Urinary bladder (tissue), 4 donors: ENCODE data around the gene IGFN1. TPM values are rescaled to one million over a fixed set of nuclear protein-coding genes. Genes with fewer than 3 reads are reported as not detected.
"Not testable (repeated sequence)": the region's sequence is repeated elsewhere in the genome, so short reads cannot be mapped to it uniquely, and the experiment has no call there.

Source experiments
- DNase-seq: peaks from one replicate; pipeline ENCODE4 v3.0.0-alpha.2; 2015; ENCODE audit errors: extremely low spot score
- H3K27ac ChIP-seq: one replicate; pipeline ENCODE4 v1.5.1; 2013; ENCODE audit warnings: low read depth, mild to moderate bottlenecking, moderate library complexity
- H3K36me3 ChIP-seq: one replicate; pipeline ENCODE4 v1.6.1; 2013; ENCODE audit warnings: mild to moderate bottlenecking, moderate library complexity; ENCODE audit not compliant: insufficient read depth
- H3K4me1 ChIP-seq: one replicate; pipeline ENCODE4 v1.6.1; 2013; ENCODE audit warnings: mild to moderate bottlenecking, moderate library complexity; ENCODE audit not compliant: insufficient read depth
- H3K4me3 ChIP-seq: one replicate; pipeline ENCODE4 v1.5.1; 2013; ENCODE audit warnings: low read depth, low read length
- WGBS: extraction: QIAGEN DNeasy Blood & Tissue Kit; methylation state at CpG from one replicate; pipeline ENCODE4 v1.1.7; 2013; 5-methylcytosine and 5-hydroxymethylcytosine counted together
- polyA plus RNA-seq: library from polyadenylated mRNA; stranded (reverse); fragments of 200-250 nt; gene quantifications from one replicate; pipeline ENCODE4 v1.2.3, GENCODE V29; 2013
- total RNA-seq: library from RNA; depleted of rRNA; stranded (reverse); fragments of >200 nt; gene quantifications from one replicate; pipeline ENCODE4 v1.2.3, GENCODE V29; 2014
- donor health status: healthy with polysubstance abuse.
- donor health status: healthy.

The IGFN1 gene
- total and polyA plus RNA-seq, 2 donors, result 0.14 to 0.69 TPM

DNA sequence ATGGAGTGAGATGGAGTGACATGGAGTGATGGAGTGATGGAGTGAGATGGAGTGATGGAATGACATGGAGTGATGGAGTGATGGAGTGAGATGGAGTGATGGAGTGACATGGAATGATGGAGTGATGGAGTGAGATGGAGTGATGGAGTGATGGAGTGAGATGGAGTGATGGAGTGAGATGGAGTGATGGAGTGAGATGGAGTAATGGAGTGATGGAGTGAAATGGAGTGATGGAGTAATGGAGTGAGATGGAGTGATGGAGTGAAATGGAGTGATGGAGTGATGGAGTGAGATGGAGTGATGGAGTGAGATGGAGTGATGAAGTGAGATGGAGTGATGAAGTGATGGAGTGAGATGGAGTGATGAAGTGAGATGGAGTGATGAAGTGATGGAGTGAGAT is 67.5 kb downstream of the IGFN1 start:
- H3K4me1 ChIP-seq, H3K27ac ChIP-seq, DNase-seq, H3K36me3 ChIP-seq, H3K4me3 ChIP-seq: not testable (repeated sequence)

DNA sequence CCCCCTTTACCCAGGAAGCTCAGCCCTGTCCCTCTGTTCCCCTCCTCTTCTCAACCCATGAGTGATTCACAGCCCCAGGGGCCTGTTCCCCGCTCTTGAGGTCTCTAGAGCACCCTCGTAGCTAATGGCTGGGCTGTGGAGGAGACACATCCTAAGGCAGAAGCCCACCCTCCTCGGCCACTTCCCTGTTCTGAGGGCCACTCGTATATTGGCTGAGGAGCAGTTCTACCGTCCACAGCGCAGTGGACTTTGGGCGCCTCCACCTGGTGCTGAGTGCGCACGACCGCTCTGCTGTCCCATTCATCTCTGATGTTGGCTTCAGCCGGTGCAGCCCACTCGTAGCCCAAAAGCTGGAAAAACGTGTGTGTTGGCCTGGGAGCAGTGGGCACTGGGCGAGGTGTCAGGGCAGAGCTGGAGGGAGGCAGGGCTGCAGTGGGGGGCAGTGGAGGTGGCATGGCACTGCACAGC is 68.2 kb downstream of the IGFN1 start:
- no peak overlapping the region for H3K4me3 ChIP-seq
- no peaks in the 10 kb centered on the region for H3K36me3 ChIP-seq
- no peak overlapping the region for H3K27ac ChIP-seq
- DNase-seq, result no peak
- H3K4me1 ChIP-seq, result no peaks in the 10 kb centered on the region
- 90% methylated on average over 14 of the region's 14 CpGs for WGBS

DNA sequence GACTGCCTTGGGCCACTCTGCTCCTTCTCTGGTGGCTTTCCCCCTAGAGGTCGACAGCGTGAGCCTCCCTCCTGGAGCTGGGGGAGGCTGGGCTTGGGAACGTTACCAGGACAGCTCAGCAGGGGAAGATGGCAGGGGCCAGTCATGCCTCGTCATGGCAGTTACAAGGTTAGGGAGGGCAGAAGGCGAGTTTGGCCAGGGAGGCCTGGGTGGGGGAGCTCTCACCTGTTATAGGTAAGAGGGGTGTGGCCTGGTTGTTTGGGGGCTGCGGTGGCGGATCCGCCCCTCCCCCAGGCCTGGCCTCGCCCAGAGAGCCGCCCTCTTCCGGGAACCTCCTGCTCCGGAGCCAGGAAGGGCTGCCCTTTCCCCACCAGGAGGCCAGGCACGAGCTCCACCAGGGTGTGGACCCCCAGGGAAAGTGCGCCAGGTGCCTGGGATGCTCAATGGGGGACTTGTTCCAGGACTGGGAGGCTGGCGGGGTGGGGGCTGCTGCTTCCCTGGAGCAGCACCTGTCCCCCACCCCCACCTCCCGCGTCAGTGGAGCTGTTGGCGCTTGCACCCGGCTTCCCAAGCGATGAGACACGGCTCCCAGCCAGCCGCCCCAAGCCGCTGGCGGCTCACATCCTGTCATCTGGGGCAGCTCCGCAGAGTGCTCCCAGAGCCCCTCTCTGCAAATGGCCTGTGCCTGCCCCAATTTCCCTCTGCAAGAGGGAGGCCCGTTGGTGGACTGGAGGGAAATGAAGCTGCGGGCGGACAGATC is 69.0 kb downstream of the IGFN1 start:
- DNase-seq, result no peak

DNA sequence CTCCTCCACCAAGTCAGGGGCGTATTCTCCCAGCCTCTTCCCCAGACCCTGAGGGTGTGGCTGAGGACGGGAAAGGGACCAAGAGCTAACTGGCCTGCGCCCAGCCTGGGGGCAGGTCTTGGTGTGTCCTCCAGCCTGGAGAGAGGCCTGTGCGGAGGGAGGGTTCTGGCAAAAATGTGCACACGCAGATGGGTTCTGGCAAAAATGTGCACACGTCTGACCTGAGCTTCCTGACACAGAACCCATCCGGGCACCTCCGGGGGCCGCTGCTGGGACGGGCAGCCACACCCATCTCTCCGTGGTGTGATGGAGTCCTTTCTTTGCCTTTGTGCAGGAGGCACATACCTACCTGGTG is 69.6 kb downstream of the IGFN1 start:
- DNase-seq, result no peak

More for the DNA sequence above, 69.0 kb downstream of the IGFN1 start:
- no peaks in the 10 kb centered on the region for H3K36me3 ChIP-seq
- H3K27ac ChIP-seq, result no peak overlapping the region
- WGBS, result 6% methylated on average over 28 of the region's 28 CpGs
- no peaks in the 10 kb centered on the region for H3K4me1 ChIP-seq
- H3K4me3 ChIP-seq, result no peak overlapping the region

DNA sequence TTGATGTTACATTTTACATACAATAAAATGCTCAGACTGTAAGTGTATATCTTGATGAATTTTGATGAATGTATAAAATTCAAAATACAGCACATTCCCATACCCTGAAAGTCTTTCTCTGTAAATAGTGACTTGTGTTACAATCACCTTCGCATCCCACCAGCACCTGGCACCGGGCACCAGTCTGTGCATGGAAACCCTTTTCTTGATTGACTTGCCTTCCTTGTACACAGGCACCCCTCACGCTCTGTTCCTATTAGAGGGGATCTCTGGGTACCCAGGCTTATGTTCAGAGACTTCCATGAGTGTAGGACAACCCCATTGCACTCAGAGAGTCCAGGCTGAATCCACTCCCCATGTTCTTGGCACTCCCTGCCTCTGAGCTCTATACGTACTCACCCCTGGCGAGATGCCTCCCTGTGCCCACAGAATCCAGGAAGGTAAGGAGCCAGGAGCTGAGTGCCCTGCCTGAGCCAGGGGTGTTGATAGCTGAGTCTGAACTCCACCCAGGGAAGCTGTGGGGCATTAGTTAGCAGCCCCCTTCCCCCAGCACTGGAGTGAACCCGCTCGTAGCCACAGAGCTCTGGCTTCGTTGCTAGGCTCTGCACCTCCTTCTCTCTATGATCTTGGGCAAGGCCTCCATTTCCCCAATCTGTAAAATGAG is 70.2 kb downstream of the IGFN1 start:
- no peak for DNase-seq
- Histone ChIP-seq H3K27ac (no peak overlapping the region), H3K4me1 (no peaks in the 10 kb centered on the region), H3K36me3 (no peaks in the 10 kb centered on the region), H3K4me3 (no peak overlapping the region)
- 96% methylated on average over 8 of the region's 8 CpGs for WGBS

More for the DNA sequence above, 69.6 kb downstream of the IGFN1 start:
- H3K4me3 ChIP-seq, result no peak overlapping the region
- 25% methylated on average over 11 of the region's 11 CpGs for WGBS
- no peak overlapping the region for H3K27ac ChIP-seq
- H3K36me3 ChIP-seq, result no peaks in the 10 kb centered on the region
- H3K4me1 ChIP-seq, result no peaks in the 10 kb centered on the region

DNA sequence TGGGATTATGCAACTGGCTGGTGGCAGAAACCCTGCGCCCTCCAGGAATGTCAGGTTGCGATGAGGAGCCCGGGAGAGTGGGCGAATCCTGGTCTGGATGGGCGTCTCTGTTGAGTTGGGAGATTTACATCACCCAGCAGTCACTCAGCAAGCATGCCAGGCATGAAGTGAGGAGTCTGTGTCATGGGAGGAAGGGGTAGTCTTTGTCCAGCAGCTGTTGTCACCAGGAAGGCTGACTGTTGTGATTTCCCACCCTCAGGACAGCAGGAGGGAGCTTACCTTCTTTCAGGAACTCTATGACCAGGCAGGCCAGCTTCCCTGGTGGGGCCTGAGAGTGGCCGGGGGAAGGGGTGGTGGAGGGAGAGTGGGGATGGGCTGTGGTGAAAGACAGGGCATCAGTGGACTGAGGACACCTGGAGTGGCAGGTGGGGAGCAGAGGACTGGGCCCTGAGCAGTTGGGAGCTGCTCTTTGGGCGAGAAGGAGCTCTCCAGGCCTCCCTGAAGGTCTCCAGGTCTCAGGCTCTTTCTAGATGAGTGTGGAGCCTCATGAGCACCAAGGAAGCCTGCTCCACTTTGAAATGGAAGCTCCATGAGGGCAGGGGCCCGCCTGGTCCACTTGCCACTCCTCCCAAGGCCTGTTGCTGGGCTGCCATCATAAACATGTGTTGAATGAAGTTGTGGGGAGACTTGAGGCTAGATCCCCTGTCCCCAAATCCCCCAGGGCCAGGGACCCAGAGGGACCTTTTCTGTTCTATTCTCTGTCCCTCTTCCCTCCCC is 71.3 kb downstream of the IGFN1 start:
- no peak for DNase-seq
- H3K36me3 ChIP-seq, result no peaks in the 10 kb centered on the region
- WGBS, result 95% methylated on average over 8 of the region's 8 CpGs

DNA sequence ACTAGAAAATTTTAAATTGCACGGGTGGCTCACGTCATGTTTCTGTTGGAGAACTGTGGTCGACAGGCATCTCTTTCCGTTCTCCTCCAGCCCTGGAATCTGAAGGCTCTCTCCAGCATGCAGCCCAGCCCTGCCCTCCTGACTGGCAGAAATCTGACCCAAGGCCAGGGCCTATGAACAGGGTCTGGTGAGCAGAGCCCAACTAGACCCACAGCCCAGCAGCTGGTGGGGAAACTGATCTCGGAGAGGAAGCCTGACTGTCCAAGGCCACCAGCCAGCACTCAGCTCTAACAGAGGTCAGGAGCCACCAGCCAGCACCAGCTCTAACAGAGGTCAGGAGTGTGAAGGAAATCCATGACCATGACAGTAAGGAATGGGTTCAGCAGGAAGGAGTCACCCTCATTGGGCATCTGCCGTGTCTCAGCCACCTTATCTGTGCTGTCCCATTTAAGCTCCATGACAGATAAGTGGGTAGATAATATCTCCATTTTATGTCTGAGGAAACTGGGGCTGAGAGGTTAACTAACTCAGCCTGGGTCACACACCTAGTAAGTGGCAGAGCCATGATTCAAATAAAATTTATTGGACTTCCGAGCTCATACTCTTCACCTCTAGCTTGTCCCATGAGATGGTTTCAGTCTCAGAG is 72.5 kb downstream of the IGFN1 start:
- no peak for DNase-seq
- no peaks in the 10 kb centered on the region for H3K4me1 ChIP-seq
- H3K36me3 ChIP-seq, result no peaks in the 10 kb centered on the region
- no peak overlapping the region for H3K4me3 ChIP-seq
- 90% methylated on average over 7 of the region's 7 CpGs for WGBS
- no peak overlapping the region for H3K27ac ChIP-seq

More for the DNA sequence above, 71.3 kb downstream of the IGFN1 start:
- Histone ChIP-seq H3K4me3 (no peak overlapping the region), H3K4me1 (no peaks in the 10 kb centered on the region), H3K27ac (no peak overlapping the region)

DNA sequence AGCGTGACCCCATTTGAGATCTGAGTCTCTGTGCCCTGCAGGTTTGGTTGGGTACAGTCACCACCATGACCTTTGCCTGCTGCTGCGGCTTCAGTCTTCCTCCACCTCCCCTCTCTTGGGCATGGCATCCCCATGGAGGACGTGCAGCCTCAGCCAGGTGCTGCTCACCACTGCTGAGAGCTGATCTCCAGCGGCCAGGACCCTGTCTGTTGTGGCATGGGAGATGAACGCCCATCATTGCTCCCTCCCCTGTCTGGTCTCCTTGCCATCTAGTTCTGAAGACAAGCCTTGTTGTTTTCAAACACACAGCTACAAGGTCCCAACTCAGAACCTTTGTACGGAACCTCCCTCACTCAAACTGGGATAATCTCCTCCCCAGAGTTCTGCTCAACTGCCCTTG is 73.4 kb downstream of the IGFN1 start:
- no peak for DNase-seq
- WGBS, result 92% methylated on average over 6 of the region's 6 CpGs
- Histone ChIP-seq H3K36me3 (no peaks in the 10 kb centered on the region), H3K27ac (no peak overlapping the region), H3K4me3 (no peak overlapping the region), H3K4me1 (no peaks in the 10 kb centered on the region)

DNA sequence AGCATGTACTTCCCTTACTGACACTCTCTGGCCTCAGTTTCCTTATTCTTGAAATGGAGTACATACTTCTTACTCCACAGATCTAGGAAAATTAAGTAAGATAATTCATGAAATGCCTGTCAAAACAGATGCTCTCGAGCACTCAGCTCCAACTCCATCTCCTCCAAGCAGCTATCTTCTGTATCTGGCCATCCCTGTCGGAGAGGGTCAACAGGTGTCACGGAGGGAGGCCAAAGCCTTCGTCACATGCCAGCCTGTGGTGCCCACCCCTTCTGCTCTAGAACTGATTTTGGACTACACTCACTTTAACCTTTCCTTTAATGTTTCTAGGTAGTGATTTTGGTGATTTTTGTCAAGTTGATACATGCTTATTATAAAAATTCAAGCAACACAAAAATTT is 73.9 kb downstream of the IGFN1 start:
- Histone ChIP-seq H3K4me3 (no peak overlapping the region), H3K27ac (no peak overlapping the region), H3K4me1 (no peaks in the 10 kb centered on the region), H3K36me3 (no peaks in the 10 kb centered on the region)
- 93% methylated on average over 4 of the region's 4 CpGs for WGBS
- DNase-seq, result no peak

DNA sequence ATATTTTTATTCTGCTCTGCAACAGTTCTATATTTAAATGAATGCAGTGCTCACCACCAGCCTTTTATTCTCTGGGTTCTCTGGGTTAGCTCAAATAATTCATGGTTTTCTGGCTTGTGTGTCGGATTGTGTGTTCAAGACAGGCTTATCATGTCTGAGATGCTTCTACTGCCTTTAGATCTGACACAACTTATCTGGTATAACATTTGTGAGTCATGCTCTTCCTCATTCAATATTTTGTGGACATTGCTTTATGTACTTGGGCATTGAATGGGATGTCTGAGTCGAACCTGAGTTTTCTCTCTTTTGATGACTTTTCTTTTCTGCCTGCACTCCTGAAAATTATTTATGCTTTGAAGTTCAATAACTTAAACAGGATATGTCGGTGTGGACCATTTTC is 75.1 kb downstream of the IGFN1 start:
- Histone ChIP-seq H3K4me3 (no peak overlapping the region), H3K4me1 (no peaks in the 10 kb centered on the region), H3K27ac (no peak overlapping the region), H3K36me3 (no peaks in the 10 kb centered on the region)
- DNase-seq, result no peak
- 66% methylated on average over 3 of the region's 3 CpGs for WGBS

DNA sequence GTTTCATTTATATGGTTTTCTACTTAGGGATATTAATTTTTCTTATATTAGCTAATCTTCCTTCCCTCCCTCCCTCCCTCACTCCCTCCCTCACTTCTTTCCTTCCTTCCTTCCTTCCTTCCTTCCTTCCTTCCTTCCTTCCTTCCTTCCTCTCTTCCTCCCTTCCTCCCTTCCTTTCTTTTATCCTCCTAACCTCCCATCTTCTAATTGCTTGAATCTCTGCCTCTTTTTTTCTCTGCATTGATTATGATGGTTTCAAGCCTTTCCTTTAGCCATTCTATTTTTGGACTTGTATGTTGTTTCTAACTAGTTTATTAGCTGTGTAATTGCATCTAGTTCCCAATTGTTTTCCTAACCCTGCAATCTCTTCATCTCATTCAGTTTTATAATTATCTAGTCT is 75.7 kb downstream of the IGFN1 start:
- no peak overlapping the region for H3K27ac ChIP-seq
- H3K4me3 ChIP-seq, result no peak overlapping the region
- DNase-seq, result no peak
- no peaks in the 10 kb centered on the region for H3K4me1 ChIP-seq
- H3K36me3 ChIP-seq, result no peaks in the 10 kb centered on the region

DNA sequence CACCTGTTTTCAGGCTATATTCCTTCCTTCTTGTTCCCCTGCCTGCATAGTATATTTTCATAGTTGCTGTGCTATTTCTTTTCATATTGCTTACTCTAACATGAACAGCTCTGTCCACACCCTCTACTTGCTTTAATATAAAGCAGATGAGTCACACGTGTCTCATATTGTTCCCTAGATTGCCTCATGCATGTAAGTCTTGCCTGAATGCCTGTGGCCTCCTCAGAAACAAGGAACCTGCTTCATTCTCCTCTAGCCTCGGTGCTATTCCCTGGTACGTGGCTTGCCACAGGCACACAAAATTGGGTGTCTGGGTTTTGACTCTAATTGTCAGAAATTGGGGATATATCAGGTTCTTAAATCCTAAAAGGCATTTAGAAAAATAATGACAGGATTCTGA is 76.2 kb downstream of the IGFN1 start:
- H3K27ac ChIP-seq, result no peak overlapping the region
- WGBS, result 48% methylated on average over 3 of the region's 3 CpGs

DNA sequence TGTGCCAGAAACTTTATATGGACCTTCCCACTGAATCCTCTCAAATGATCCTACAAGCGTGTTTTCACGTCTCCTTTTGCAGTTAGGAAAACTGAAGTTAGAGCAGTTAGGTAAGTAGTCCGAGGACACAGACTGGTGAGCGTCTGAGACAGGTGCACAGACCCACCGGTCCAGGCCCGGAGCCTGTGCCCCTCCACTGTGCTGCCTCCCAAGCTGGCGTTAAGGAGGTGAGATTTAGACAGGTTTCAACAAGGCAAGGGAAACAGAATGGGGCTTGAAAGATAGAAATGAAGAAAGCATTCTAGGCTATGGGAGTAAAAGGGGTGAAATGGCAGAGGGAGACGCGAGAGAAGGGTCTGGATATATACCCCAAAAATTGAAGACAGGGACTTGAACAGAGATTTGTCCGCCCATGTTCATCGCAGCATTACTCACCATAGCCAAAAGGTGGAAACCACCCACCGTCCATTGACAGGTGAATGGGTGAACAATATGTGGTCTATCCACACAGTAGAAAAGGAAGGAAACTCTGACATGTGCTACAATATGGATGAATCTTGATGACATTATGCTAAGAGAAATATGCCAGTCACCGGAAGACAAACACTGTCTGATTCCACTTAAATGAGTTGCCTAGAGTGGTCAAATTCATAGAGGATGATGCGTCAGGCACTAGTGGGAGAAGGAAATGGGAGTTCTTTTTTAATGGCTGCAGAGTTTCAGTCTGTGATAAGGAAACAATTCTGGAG is 77.0 kb downstream of the IGFN1 start:
- Histone ChIP-seq H3K4me1 (no peaks in the 10 kb centered on the region), H3K4me3 (no peak overlapping the region), H3K27ac (no peak overlapping the region), H3K36me3 (no peaks in the 10 kb centered on the region)
- 90% methylated on average over 14 of the region's 14 CpGs for whole genome bisulfite sequencing
- DNase-seq, result no peak

More for the DNA sequence above, 76.2 kb downstream of the IGFN1 start:
- no peak for DNase-seq
- Histone ChIP-seq H3K36me3 (no peaks in the 10 kb centered on the region), H3K4me3 (no peak overlapping the region), H3K4me1 (no peaks in the 10 kb centered on the region)
